Right ventricle myocardium superior (tissue), 1 donor: Measurements from ENCODE around the gene ZNF827. TPM values are rescaled to one million over a fixed set of nuclear protein-coding genes. Genes with fewer than 3 reads are reported as not detected.

Source experiments
- ATAC-seq: fragments of 200-7000 bp; cut with Tn5 transposase; one replicate; pipeline ENCODE4 v1.9.1; 2020; ENCODE audit warnings: mild to moderate bottlenecking; ENCODE audit not compliant: poor library complexity
- DNase-seq: peaks from one replicate; pipeline ENCODE4 v3.0.0-alpha.2; 2020
- intact Hi-C: fragments of 100-400 bp; cut with DNase I; formaldehyde crosslinking; loops from one replicate; pipeline ENCODE4 v1.11.2; 2022
- total RNA-seq: library from RNA; stranded (reverse); fragmentation: NEBNext Ultra II Directional; extraction: Animal tissue kit (Norgen Biotek cat#: 25700); gene quantifications from one replicate; pipeline ENCODE4 v1.2.1, GENCODE V29; 2021
- donor health status: DM: no; HTN: yes; CAD: no; lungs with severe emphysema.

Gene ZNF827
- total RNA-seq, 1 donor from 2014 or later: 13.0 TPM

- DNase-seq (no peak), ATAC-seq (no peak)
- intact Hi-C loops: no loop called here
These were observed 116.9 kb downstream of the ZNF827 start for GRCh38 chr4:145821766-145822165.

- intact Hi-C loops: no loop called here
- no peak for ATAC-seq
- no peak for DNase-seq
These were observed 118.2 kb downstream of the ZNF827 start for GRCh38 chr4:145820407-145820806.

- DNase-seq: no peak
- peak; percentile 80 for ATAC-seq
- intact Hi-C loops: no loop called here
These were observed 118.8 kb downstream of the ZNF827 start for GRCh38 chr4:145819853-145820181.

- ATAC-seq (peak; percentile 66), DNase-seq (no peak)
- intact Hi-C loops: no loop called here
These were observed 119.3 kb downstream of the ZNF827 start for GRCh38 chr4:145819101-145819852.

- ATAC-seq (no peak), DNase-seq (no peak)
- intact Hi-C loops: no loop called here
These were observed 120.6 kb downstream of the ZNF827 start for GRCh38 chr4:145818011-145818410.

GRCh38 chr4:145816091-145816490 is 122.5 kb downstream of the ZNF827 start:
- no peak for DNase-seq
- intact Hi-C loops: no loop called here
- ATAC-seq: no peak

- DNase-seq: no peak
- no peak for ATAC-seq
- intact Hi-C loops: no loop called here
These were observed 123.0 kb downstream of the ZNF827 start for GRCh38 chr4:145815626-145816025.

- DNase-seq: no peak
- intact Hi-C loops: no loop called here
- no peak for ATAC-seq
These were observed 123.5 kb downstream of the ZNF827 start for GRCh38 chr4:145815027-145815612.

GRCh38 chr4:145814246-145814645 is 124.4 kb downstream of the ZNF827 start:
- DNase-seq (no peak), ATAC-seq (no peak)
- intact Hi-C loops: no loop called here

GRCh38 chr4:145812919-145813318 is 125.7 kb downstream of the ZNF827 start:
- ATAC-seq: no peak
- intact Hi-C loops: no loop called here

GRCh38 chr4:145808848-145809512 is 129.6 kb downstream of the ZNF827 start:
- intact Hi-C loops: no loop called here
- DNase-seq: no peak
- ATAC-seq: no peak

More at GRCh38 chr4:145812919-145813318, 125.7 kb downstream of the ZNF827 start:
- DNase-seq: no peak

- intact Hi-C loops: no loop called here
- DNase-seq (no peak), ATAC-seq (no peak)
These were observed 130.5 kb downstream of the ZNF827 start for GRCh38 chr4:145808021-145808650.

- ATAC-seq: no peak
- peak; percentile 51 for DNase-seq
- intact Hi-C loops: no loop called here
These were observed 133.1 kb downstream of the ZNF827 start for GRCh38 chr4:145805490-145805889.

GRCh38 chr4:145804116-145804515 is 134.5 kb downstream of the ZNF827 start:
- intact Hi-C loops: no loop called here
- ATAC-seq (peak; percentile 90), DNase-seq (no peak)

- ATAC-seq (no peak), DNase-seq (no peak)
- intact Hi-C loops: no loop called here
These were observed 139.4 kb downstream of the ZNF827 start for GRCh38 chr4:145799223-145799622.

- DNase-seq: no peak
- ATAC-seq: no peak
- intact Hi-C loops: no loop called here
These were observed 141.3 kb downstream of the ZNF827 start for GRCh38 chr4:145797278-145797677.

GRCh38 chr4:145796346-145796745 is 142.3 kb downstream of the ZNF827 start:
- ATAC-seq: no peak
- DNase-seq: no peak
- intact Hi-C loops: no loop called here

GRCh38 chr4:145795521-145795920 is 143.1 kb downstream of the ZNF827 start:
- ATAC-seq (no peak), DNase-seq (no peak)
- intact Hi-C loops: no loop called here

GRCh38 chr4:145792429-145792828 is 146.2 kb downstream of the ZNF827 start:
- DNase-seq (no peak), ATAC-seq (no peak)
- intact Hi-C loops: no loop called here

- peak; percentile 73 for ATAC-seq
- intact Hi-C loops: no loop called here
These were observed 146.6 kb downstream of the ZNF827 start for GRCh38 chr4:145791988-145792387.

More at GRCh38 chr4:145791988-145792387, 146.6 kb downstream of the ZNF827 start:
- DNase-seq: no peak
